CD14-positive monocyte (primary cell): ENCODE results near the gene C2CD2. TPM values are rescaled to one million over a fixed set of nuclear protein-coding genes. Genes with fewer than 3 reads are reported as not detected.
"Not testable (repeated sequence)": the region's sequence is repeated elsewhere in the genome, so short reads cannot be mapped to it uniquely, and the experiment has no call there.

Source experiments
- DNase-seq, 3 donors: peaks; one replicate each; pipeline ENCODE4 v3.0.0-alpha.2; 2011 to 2022
- H2AFZ ChIP-seq: 2 replicates; pipeline ENCODE4 v1.6.0; 2012; ENCODE audit warnings: mild to moderate bottlenecking, low read depth, low read length, inconsistent platforms; ENCODE audit not compliant: insufficient read depth, poor library complexity, severe bottlenecking
- H3K27ac ChIP-seq, 2 donors: 1 replicate in 1 of 2; 2 replicates in 1 of 2; pipeline ENCODE4 v1.5.1; 2012 to 2013; ENCODE audit warnings: low read length in 2 of 2, control low read depth in 1 of 2, inconsistent platforms in 1 of 2, low read depth in 1 of 2, mild to moderate bottlenecking in 1 of 2
- H3K27me3 ChIP-seq, 2 donors: one replicate each; pipeline versions ENCODE4 v1.6.0 to v1.6.1; 2011 to 2013; ENCODE audit warnings: low read length in 2 of 2; ENCODE audit not compliant: control insufficient read depth in 2 of 2, insufficient read depth in 2 of 2
- H3K36me3 ChIP-seq, 2 donors: replicated peaks in 1 of 2; 1 replicate in 1 of 2; 2 replicates in 1 of 2; pipeline versions ENCODE4 v1.5.1 to v1.6.1; 2012 to 2013; ENCODE audit warnings: low read length in 2 of 2, control low read depth in 1 of 2, inconsistent platforms in 1 of 2, mild to moderate bottlenecking in 1 of 2; ENCODE audit not compliant: insufficient read depth in 2 of 2, control insufficient read depth in 1 of 2
- H3K4me1 ChIP-seq, 2 donors: 1 replicate in 1 of 2; 2 replicates in 1 of 2; pipeline versions ENCODE4 v1.5.1 to v1.6.1; 2012 to 2013; ENCODE audit warnings: low read length in 2 of 2, control low read depth in 1 of 2, inconsistent platforms in 1 of 2, mild to moderate bottlenecking in 1 of 2, moderate library complexity in 1 of 2; ENCODE audit not compliant: insufficient read depth in 2 of 2, control insufficient read depth in 1 of 2
- H3K4me2 ChIP-seq: replicated peaks from 2 replicates; pipeline ENCODE3; 2012; ENCODE audit warnings: low read length, moderate library complexity, mild to moderate bottlenecking; ENCODE audit not compliant: poor library complexity, severe bottlenecking; ENCODE audit errors: extremely low read depth
- H3K4me3 ChIP-seq, 3 experiments: fragments of 200-600 bp in 1 of 3; sonication (generic) in 1 of 3; replicated peaks in 1 of 3; 1 replicate in 2 of 3; 2 replicates in 1 of 3; pipeline ENCODE4 v1.5.1; 2011 to 2013; ENCODE audit warnings: low read length in 3 of 3, mild to moderate bottlenecking in 3 of 3, control low read depth in 2 of 3, low read depth in 2 of 3, inconsistent platforms in 1 of 3, moderate library complexity in 1 of 3
- H3K79me2 ChIP-seq: 2 replicates; pipeline ENCODE4 v1.6.0; 2012; ENCODE audit warnings: mild to moderate bottlenecking, control low read depth, inconsistent platforms, low read length, moderate library complexity; ENCODE audit not compliant: insufficient read depth
- H3K9ac ChIP-seq: 2 replicates; pipeline ENCODE4 v1.6.0; 2017; ENCODE audit warnings: low read length, mild to moderate bottlenecking; ENCODE audit not compliant: insufficient read depth, poor library complexity, severe bottlenecking
- H3K9me3 ChIP-seq, 2 donors: replicated peaks in 1 of 2; 1 replicate in 1 of 2; 2 replicates in 1 of 2; pipeline versions ENCODE4 v1.5.1 to v1.6.1; 2012 to 2013; ENCODE audit warnings: low read length in 2 of 2, control low read depth in 1 of 2; ENCODE audit not compliant: control insufficient read depth in 1 of 2, insufficient read depth in 1 of 2
- H4K20me1 ChIP-seq: 2 replicates; pipeline ENCODE4 v1.6.0; 2012; ENCODE audit warnings: mild to moderate bottlenecking, low read length, control low read depth, moderate library complexity; ENCODE audit not compliant: insufficient read depth
- H3K27ac Mint-ChIP-seq, 7 donors: one replicate each; pipeline ENCODE4 v1.8.0; 2020; ENCODE audit warnings: mild to moderate bottlenecking in 7 of 7, mixed read lengths in 7 of 7, moderate library complexity in 6 of 7, inconsistent platforms in 2 of 7
- H3K27me3 Mint-ChIP-seq, 3 donors: one replicate each; pipeline ENCODE4 v1.8.0; 2021 to 2022; ENCODE audit warnings: low read depth in 3 of 3, mild to moderate bottlenecking in 3 of 3, mixed read lengths in 3 of 3, moderate library complexity in 3 of 3, inconsistent platforms in 1 of 3
- H3K36me3 Mint-ChIP-seq, 2 donors: one replicate each; pipeline ENCODE4 v1.8.0; 2020; ENCODE audit warnings: mixed read lengths in 2 of 2, inconsistent platforms in 1 of 2, mild to moderate bottlenecking in 1 of 2
- H3K4me1 Mint-ChIP-seq: one replicate; pipeline ENCODE4 v1.8.0; 2020; ENCODE audit warnings: mild to moderate bottlenecking, mixed read lengths
- H3K4me3 Mint-ChIP-seq, 2 donors: one replicate each; pipeline ENCODE4 v1.8.0; 2020; ENCODE audit warnings: mild to moderate bottlenecking in 2 of 2, mixed read lengths in 2 of 2, moderate library complexity in 1 of 2
- H3K9me3 Mint-ChIP-seq, 7 donors: one replicate each; pipeline ENCODE4 v1.8.0; 2020 to 2022; ENCODE audit warnings: mixed read lengths in 7 of 7, mild to moderate bottlenecking in 6 of 7, moderate library complexity in 6 of 7, inconsistent platforms in 2 of 7
- CTCF ChIP-seq: fragments of 200-600 bp; IDR thresholded peaks from one replicate; pipeline ENCODE4 v1.8.0; 2022; ENCODE audit warnings: antibody characterized with exemption, mild to moderate bottlenecking
- WGBS: methylation state at CpG from one replicate; pipeline ENCODE4 v1.1.5; 2013; ENCODE audit warnings: missing lambda C conversion rate; ENCODE audit not compliant: insufficient coverage; 5-methylcytosine and 5-hydroxymethylcytosine counted together
- intact Hi-C, 2 donors: fragments of 100-400 bp; cut with micrococcal nuclease; formaldehyde crosslinking; loops; one replicate each; pipeline versions ENCODE4 v1.15.0 to v1.15.1; 2023
- polyA plus RNA-seq, 3 donors: library from polyadenylated mRNA; depleted of rRNA in 1 of 3; unstranded in 2 of 3; stranded (reverse) in 1 of 3; fragments of 300-500 nt in 2 of 3; fragments of >200 nt in 1 of 3; fragmentation: Illumina TruSeq in 2 of 3; gene quantifications; 1 replicate in 2 of 3; 2 replicates in 1 of 3; pipeline ENCODE4 v1.2.3, GENCODE V29; 2012 to 2021

The C2CD2 gene
- polyA plus RNA-seq, 3 donors, result 1.4 to 17.0 (median 3.8) TPM

- no peaks in the 10 kb centered on the region for H3K9me3 ChIP-seq
- Mint-ChIP-seq H3K27me3 (peaks cover 7 to 11% (median 7%) of the 10 kb centered on the region in 3 donors), H3K27ac (no peak overlapping the region), H3K4me3 (no peak overlapping the region), H3K9me3 (no peaks in the 10 kb centered on the region), H3K4me1 (peaks cover 11% of the 10 kb centered on the region), H3K36me3 (no peaks in the 10 kb centered on the region)
- 80% methylated on average over 8 of the region's 14 CpGs for WGBS
- no peaks in the 10 kb centered on the region for H3K36me3 ChIP-seq
- peak overlapping the region; percentile 43 for H2AFZ ChIP-seq
- no peak overlapping the region for H3K4me3 ChIP-seq
- TF ChIP-seq CTCF, result no peak
- H3K4me2 ChIP-seq, result no peak overlapping the region
- intact Hi-C loops, result no loop called here
- H3K79me2 ChIP-seq, result no peaks in the 10 kb centered on the region
- H3K4me1 ChIP-seq, result peaks cover 0 to 3% of the 10 kb centered on the region in 2 donors
- DNase-seq, result no peak
- no peak overlapping the region for H3K27ac ChIP-seq
- H3K9ac ChIP-seq, result no peak overlapping the region
- H3K27me3 ChIP-seq, result no peaks in the 10 kb centered on the region
- H4K20me1 ChIP-seq, result no peaks in the 10 kb centered on the region
Measured at GRCh38 chr21:41961282-41961701, 7.5 kb upstream of the C2CD2 start.

- Histone ChIP-seq H3K27ac (no peak overlapping the region), H3K36me3 (no peaks in the 10 kb centered on the region), H3K79me2 (no peaks in the 10 kb centered on the region), H3K27me3 (no peaks in the 10 kb centered on the region), H3K4me2 (no peak overlapping the region), H4K20me1 (no peaks in the 10 kb centered on the region), H3K4me1 (peaks cover 0 to 3% of the 10 kb centered on the region in 2 donors), H3K9ac (no peak overlapping the region), H2AFZ (no peak overlapping the region), H3K9me3 (no peaks in the 10 kb centered on the region), H3K4me3 (no peak overlapping the region)
- no peak overlapping the region for H3K27ac Mint-ChIP-seq
- intact Hi-C loops, result no loop called here
- no peak overlapping the region for H3K4me3 Mint-ChIP-seq
- H3K4me1 Mint-ChIP-seq, result peaks cover 11% of the 10 kb centered on the region
- 93% methylated on average over 6 of the region's 8 CpGs for WGBS
- TF ChIP-seq CTCF, result no peak
- H3K36me3 Mint-ChIP-seq, result no peaks in the 10 kb centered on the region
- no peaks in the 10 kb centered on the region for H3K9me3 Mint-ChIP-seq
- DNase-seq, result no peak
- H3K27me3 Mint-ChIP-seq, result peaks cover 4 to 11% (median 7%) of the 10 kb centered on the region in 3 donors
Measured at GRCh38 chr21:41960386-41960785, 6.6 kb upstream of the C2CD2 start.

- H3K4me3 Mint-ChIP-seq, H3K4me1 ChIP-seq, H3K27me3 ChIP-seq, intact Hi-C loops, H3K9me3 ChIP-seq, H3K79me2 ChIP-seq, H3K9me3 Mint-ChIP-seq, H4K20me1 ChIP-seq, H3K4me3 ChIP-seq, H2AFZ ChIP-seq, H3K9ac ChIP-seq, H3K27ac ChIP-seq, H3K36me3 ChIP-seq, DNase-seq, H3K27ac Mint-ChIP-seq, H3K36me3 Mint-ChIP-seq, H3K4me2 ChIP-seq: not testable (repeated sequence)
- Mint-ChIP-seq H3K4me1 (peaks cover 11% of the 10 kb centered on the region), H3K27me3 (peaks cover 0 to 11% (median 7%) of the 10 kb centered on the region in 3 donors)
- 94% methylated on average over 6 of the region's 11 CpGs for whole genome bisulfite sequencing
Measured at GRCh38 chr21:41959697-41960096, 5.9 kb upstream of the C2CD2 start.
